T-helper 2 cell treated with Interferon-gamma antibody and Interleukin-4, amounts not matched to agents 5 μg/mL and 100 μg/mL, for 36 hours (primary cell): ENCODE data around the gene GYPC.

Experiments used
- DNase-seq: peaks from one replicate; pipeline ENCODE4 v3.0.0; 2021; ENCODE audit warnings: low spot score
- H3K27ac Mint-ChIP-seq: one replicate; pipeline ENCODE4 v1.8.0; 2021; ENCODE audit warnings: mild to moderate bottlenecking, mixed read lengths
- H3K27me3 Mint-ChIP-seq: one replicate; pipeline ENCODE4 v1.8.0; 2021; ENCODE audit warnings: low read depth, mixed read lengths
- H3K36me3 Mint-ChIP-seq: one replicate; pipeline ENCODE4 v1.8.0; 2021; ENCODE audit warnings: low read depth, mixed read lengths
- H3K4me1 Mint-ChIP-seq: one replicate; pipeline ENCODE4 v1.8.0; 2021; ENCODE audit warnings: low read depth, mixed read lengths
- H3K4me3 Mint-ChIP-seq: one replicate; pipeline ENCODE4 v1.8.0; 2022; ENCODE audit warnings: mild to moderate bottlenecking, moderate library complexity, mixed read lengths
- H3K9me3 Mint-ChIP-seq: one replicate; pipeline ENCODE4 v1.8.0; 2021; ENCODE audit warnings: mixed read lengths

The GYPC gene

GRCh38 chr2:126668254-126668653 lies 12.3 kb downstream of the GYPC start:
- peaks cover 64% of the 10 kb centered on the region for H3K36me3 Mint-ChIP-seq
- H3K4me3 Mint-ChIP-seq = no peak overlapping the region
- DNase-seq = no peak
- peaks cover under 1% of the 10 kb centered on the region for H3K9me3 Mint-ChIP-seq
- no peak overlapping the region for H3K27ac Mint-ChIP-seq
- peaks cover 48% of the 10 kb centered on the region for H3K4me1 Mint-ChIP-seq
- no peaks in the 10 kb centered on the region for H3K27me3 Mint-ChIP-seq

- no peak overlapping the region for H3K27ac Mint-ChIP-seq
- no peak for DNase-seq
Measured at GRCh38 chr2:126669772-126670171, 13.8 kb downstream of the GYPC start.

GRCh38 chr2:126671488-126671887 lies 15.5 kb downstream of the GYPC start:
- Mint-ChIP-seq H3K36me3 (peaks cover 75% of the 10 kb centered on the region), H3K4me1 (peaks cover 20% of the 10 kb centered on the region), H3K27me3 (no peaks in the 10 kb centered on the region), H3K4me3 (no peak overlapping the region), H3K27ac (peak overlapping the region; percentile 39), H3K9me3 (peaks cover 23% of the 10 kb centered on the region)
- no peak for DNase-seq

More at GRCh38 chr2:126669772-126670171, 13.8 kb downstream of the GYPC start:
- Mint-ChIP-seq H3K9me3 (peaks cover 6% of the 10 kb centered on the region), H3K27me3 (no peaks in the 10 kb centered on the region), H3K4me1 (peaks cover 33% of the 10 kb centered on the region), H3K36me3 (peaks cover 69% of the 10 kb centered on the region), H3K4me3 (no peak overlapping the region)

- no peak overlapping the region for H3K27ac Mint-ChIP-seq
- no peaks in the 10 kb centered on the region for H3K27me3 Mint-ChIP-seq
- DNase-seq = no peak
- H3K4me1 Mint-ChIP-seq = peaks cover 16% of the 10 kb centered on the region
- peaks cover 23% of the 10 kb centered on the region for H3K9me3 Mint-ChIP-seq
- peaks cover 75% of the 10 kb centered on the region for H3K36me3 Mint-ChIP-seq
- no peak overlapping the region for H3K4me3 Mint-ChIP-seq
Measured at GRCh38 chr2:126672980-126673605, 17.1 kb downstream of the GYPC start.

GRCh38 chr2:126674075-126674744 lies 18.3 kb downstream of the GYPC start:
- no peaks in the 10 kb centered on the region for H3K27me3 Mint-ChIP-seq
- H3K9me3 Mint-ChIP-seq = peaks cover 23% of the 10 kb centered on the region
- peaks cover 73% of the 10 kb centered on the region for H3K36me3 Mint-ChIP-seq
- no peak overlapping the region for H3K4me3 Mint-ChIP-seq
- H3K27ac Mint-ChIP-seq = no peak overlapping the region
- H3K4me1 Mint-ChIP-seq = peaks cover 18% of the 10 kb centered on the region
- no peak for DNase-seq

GRCh38 chr2:126675637-126676036 lies 19.7 kb downstream of the GYPC start:
- no peak for DNase-seq
- H3K4me1 Mint-ChIP-seq = peaks cover 18% of the 10 kb centered on the region
- no peak overlapping the region for H3K27ac Mint-ChIP-seq
- H3K27me3 Mint-ChIP-seq = no peaks in the 10 kb centered on the region
- H3K36me3 Mint-ChIP-seq = peaks cover 69% of the 10 kb centered on the region
- H3K4me3 Mint-ChIP-seq = no peak overlapping the region
- peaks cover 23% of the 10 kb centered on the region for H3K9me3 Mint-ChIP-seq

GRCh38 chr2:126676221-126677175 lies 20.5 kb downstream of the GYPC start:
- Mint-ChIP-seq H3K36me3 (peaks cover 67% of the 10 kb centered on the region), H3K27ac (peak overlapping the region; percentile 69)

GRCh38 chr2:126677176-126677538 lies 21.2 kb downstream of the GYPC start:
- H3K9me3 Mint-ChIP-seq = peaks cover 23% of the 10 kb centered on the region
- DNase-seq = no peak
- H3K27me3 Mint-ChIP-seq = no peaks in the 10 kb centered on the region
- H3K4me3 Mint-ChIP-seq = no peak overlapping the region
- peaks cover 61% of the 10 kb centered on the region for H3K36me3 Mint-ChIP-seq
- peaks cover 19% of the 10 kb centered on the region for H3K4me1 Mint-ChIP-seq
- peak overlapping the region; percentile 47 for H3K27ac Mint-ChIP-seq

More at GRCh38 chr2:126676221-126677175, 20.5 kb downstream of the GYPC start:
- no peak for DNase-seq
- H3K9me3 Mint-ChIP-seq = peaks cover 23% of the 10 kb centered on the region
- H3K4me3 Mint-ChIP-seq = no peak overlapping the region
- peaks cover 20% of the 10 kb centered on the region for H3K4me1 Mint-ChIP-seq
- H3K27me3 Mint-ChIP-seq = no peaks in the 10 kb centered on the region

GRCh38 chr2:126678269-126679065 lies 22.5 kb downstream of the GYPC start:
- Mint-ChIP-seq H3K4me3 (no peak overlapping the region), H3K9me3 (peaks cover 21% of the 10 kb centered on the region), H3K4me1 (peaks cover 17% of the 10 kb centered on the region), H3K27me3 (no peaks in the 10 kb centered on the region), H3K27ac (peak overlapping the region; percentile 62), H3K36me3 (peaks cover 59% of the 10 kb centered on the region)
- no peak for DNase-seq

GRCh38 chr2:126679094-126679713 lies 23.2 kb downstream of the GYPC start:
- Mint-ChIP-seq H3K27me3 (no peaks in the 10 kb centered on the region), H3K4me3 (no peak overlapping the region), H3K36me3 (peaks cover 59% of the 10 kb centered on the region), H3K27ac (peak overlapping the region; percentile 14), H3K9me3 (peaks cover 17% of the 10 kb centered on the region), H3K4me1 (peaks cover 17% of the 10 kb centered on the region)
- DNase-seq = no peak

- DNase-seq = no peak
- peaks cover 53% of the 10 kb centered on the region for H3K36me3 Mint-ChIP-seq
- no peak overlapping the region for H3K27ac Mint-ChIP-seq
- H3K9me3 Mint-ChIP-seq = peaks cover under 1% of the 10 kb centered on the region
- H3K4me3 Mint-ChIP-seq = no peak overlapping the region
- peaks cover 18% of the 10 kb centered on the region for H3K4me1 Mint-ChIP-seq
- no peaks in the 10 kb centered on the region for H3K27me3 Mint-ChIP-seq
Measured at GRCh38 chr2:126681505-126681904, 25.5 kb downstream of the GYPC start.

GRCh38 chr2:126685629-126686028 lies 29.7 kb downstream of the GYPC start:
- peaks cover 6% of the 10 kb centered on the region for H3K4me1 Mint-ChIP-seq
- H3K36me3 Mint-ChIP-seq = peaks cover 75% of the 10 kb centered on the region
- H3K27ac Mint-ChIP-seq = no peak overlapping the region
- H3K27me3 Mint-ChIP-seq = no peaks in the 10 kb centered on the region
- no peak overlapping the region for H3K4me3 Mint-ChIP-seq
- H3K9me3 Mint-ChIP-seq = peaks cover 14% of the 10 kb centered on the region
- no peak for DNase-seq

GRCh38 chr2:126686286-126686685 lies 30.3 kb downstream of the GYPC start:
- no peak overlapping the region for H3K4me3 Mint-ChIP-seq
- no peaks in the 10 kb centered on the region for H3K27me3 Mint-ChIP-seq
- H3K9me3 Mint-ChIP-seq = peaks cover 14% of the 10 kb centered on the region
- H3K4me1 Mint-ChIP-seq = peaks cover 4% of the 10 kb centered on the region
- H3K27ac Mint-ChIP-seq = no peak overlapping the region
- H3K36me3 Mint-ChIP-seq = peaks cover 77% of the 10 kb centered on the region
- DNase-seq = no peak
